Large intestine (tissue), 3 donors: ENCODE measurements around the gene BTD. TPM values are rescaled to one million over a fixed set of nuclear protein-coding genes. Genes with fewer than 3 reads are reported as not detected.

Source experiments
- DNase-seq, 2 donors: peaks; one replicate each; pipeline versions ENCODE4 v3.0.0 to v3.0.0-alpha.2; 2013
- H3K27ac ChIP-seq: one replicate; pipeline ENCODE4 v1.5.1; 2013; ENCODE audit warnings: low read length
- H3K27me3 ChIP-seq: 2 replicates; pipeline ENCODE4 v1.6.1; 2013; ENCODE audit warnings: low read length; ENCODE audit not compliant: control insufficient read depth, insufficient read depth
- H3K36me3 ChIP-seq: 2 replicates; pipeline ENCODE4 v1.6.1; 2013; ENCODE audit warnings: low read length; ENCODE audit not compliant: control insufficient read depth, insufficient read depth
- H3K4me1 ChIP-seq: one replicate; pipeline ENCODE4 v1.6.1; 2013; ENCODE audit warnings: low read length; ENCODE audit not compliant: control insufficient read depth, insufficient read depth
- H3K4me3 ChIP-seq: one replicate; pipeline ENCODE4 v1.5.1; 2013; ENCODE audit warnings: low read length
- H3K9me3 ChIP-seq: one replicate; pipeline ENCODE4 v1.6.1; 2013; ENCODE audit warnings: mild to moderate bottlenecking, low read depth, low read length, moderate library complexity; ENCODE audit not compliant: control insufficient read depth
- WGBS: methylation state at CpG from one replicate; pipeline ENCODE4 v1.1.5; 2013; ENCODE audit warnings: low lambda C conversion rate; ENCODE audit not compliant: insufficient coverage; 5-methylcytosine and 5-hydroxymethylcytosine counted together
- polyA plus RNA-seq: library from polyadenylated mRNA; unstranded; fragments of 120-200 nt; gene quantifications from one replicate; pipeline ENCODE4 v1.2.1, GENCODE V29; 2013

BTD gene
- polyA plus RNA-seq, 1 donor: 27.8 TPM

GRCh38 chr3:15647611-15648167 lies 46.1 kb downstream of the BTD start:
- Histone ChIP-seq H3K36me3 (peaks cover 10% of the 10 kb centered on the region), H3K4me1 (no peaks in the 10 kb centered on the region), H3K9me3 (no peaks in the 10 kb centered on the region), H3K27me3 (no peaks in the 10 kb centered on the region), H3K4me3 (no peak overlapping the region), H3K27ac (no peak overlapping the region)
- no peak for DNase-seq
- 100% methylated on average over 1 of the region's 4 CpGs for WGBS

- no CpG with 5 or more reads among the region's 3 CpGs for WGBS
- H3K9me3 ChIP-seq: no peaks in the 10 kb centered on the region
- peaks cover 8% of the 10 kb centered on the region for H3K36me3 ChIP-seq
- H3K27ac ChIP-seq: no peak overlapping the region
- no peaks in the 10 kb centered on the region for H3K4me1 ChIP-seq
- H3K27me3 ChIP-seq: no peaks in the 10 kb centered on the region
- no peak for DNase-seq
- no peak overlapping the region for H3K4me3 ChIP-seq
These were observed 47.8 kb downstream of the BTD start for GRCh38 chr3:15649341-15649740.

GRCh38 chr3:15649858-15650257 lies 48.3 kb downstream of the BTD start:
- Histone ChIP-seq H3K27ac (no peak overlapping the region), H3K36me3 (peaks cover 3% of the 10 kb centered on the region), H3K27me3 (no peaks in the 10 kb centered on the region), H3K4me1 (no peaks in the 10 kb centered on the region), H3K9me3 (no peaks in the 10 kb centered on the region), H3K4me3 (no peak overlapping the region)
- DNase-seq: no peak
- 73% methylated on average over 2 of the region's 5 CpGs for WGBS

GRCh38 chr3:15651396-15651795 lies 49.9 kb downstream of the BTD start:
- Histone ChIP-seq H3K4me1 (no peaks in the 10 kb centered on the region), H3K27me3 (no peaks in the 10 kb centered on the region), H3K27ac (no peak overlapping the region), H3K4me3 (no peak overlapping the region), H3K36me3 (no peaks in the 10 kb centered on the region), H3K9me3 (peaks cover 3% of the 10 kb centered on the region)
- WGBS: no CpG with 5 or more reads among the region's 8 CpGs
- no peak for DNase-seq

GRCh38 chr3:15653321-15653720 lies 51.8 kb downstream of the BTD start:
- Histone ChIP-seq H3K9me3 (peaks cover 3% of the 10 kb centered on the region), H3K27me3 (no peaks in the 10 kb centered on the region), H3K4me3 (no peak overlapping the region), H3K27ac (no peak overlapping the region), H3K4me1 (no peaks in the 10 kb centered on the region), H3K36me3 (no peaks in the 10 kb centered on the region)
- no peak for DNase-seq
- no CpG with 5 or more reads among the region's 3 CpGs for WGBS

GRCh38 chr3:15654127-15654526 lies 52.6 kb downstream of the BTD start:
- no peak for DNase-seq
- no peak overlapping the region for H3K4me3 ChIP-seq
- no peaks in the 10 kb centered on the region for H3K27me3 ChIP-seq
- no peak overlapping the region for H3K27ac ChIP-seq
- H3K9me3 ChIP-seq: peaks cover 3% of the 10 kb centered on the region
- H3K36me3 ChIP-seq: no peaks in the 10 kb centered on the region
- no peaks in the 10 kb centered on the region for H3K4me1 ChIP-seq

- Histone ChIP-seq H3K9me3 (peaks cover 3% of the 10 kb centered on the region), H3K4me1 (no peaks in the 10 kb centered on the region), H3K27me3 (no peaks in the 10 kb centered on the region), H3K36me3 (no peaks in the 10 kb centered on the region), H3K27ac (no peak overlapping the region), H3K4me3 (no peak overlapping the region)
- DNase-seq: no peak
- WGBS: 83% methylated on average over 2 of the region's 9 CpGs
These were observed 53.3 kb downstream of the BTD start for GRCh38 chr3:15654891-15655290.

- Histone ChIP-seq H3K4me1 (no peaks in the 10 kb centered on the region), H3K36me3 (no peaks in the 10 kb centered on the region), H3K4me3 (no peak overlapping the region), H3K27me3 (no peaks in the 10 kb centered on the region), H3K27ac (no peak overlapping the region), H3K9me3 (peaks cover 3% of the 10 kb centered on the region)
- no peak for DNase-seq
- 100% methylated on average over 1 of the region's 5 CpGs for WGBS
These were observed 54.8 kb downstream of the BTD start for GRCh38 chr3:15656342-15656741.

- DNase-seq: no peak
- Histone ChIP-seq H3K27me3 (no peaks in the 10 kb centered on the region), H3K27ac (no peak overlapping the region)
These were observed 55.5 kb downstream of the BTD start for GRCh38 chr3:15657016-15657415.

GRCh38 chr3:15659254-15659975 lies 57.9 kb downstream of the BTD start:
- H3K36me3 ChIP-seq: no peaks in the 10 kb centered on the region
- peaks cover 3% of the 10 kb centered on the region for H3K9me3 ChIP-seq
- no peak overlapping the region for H3K27ac ChIP-seq
- no peak overlapping the region for H3K4me3 ChIP-seq
- no peaks in the 10 kb centered on the region for H3K27me3 ChIP-seq
- H3K4me1 ChIP-seq: no peaks in the 10 kb centered on the region
- 92% methylated on average over 3 of the region's 5 CpGs for WGBS
- no peak for DNase-seq

More at GRCh38 chr3:15657016-15657415, 55.5 kb downstream of the BTD start:
- Histone ChIP-seq H3K4me3 (no peak overlapping the region), H3K36me3 (no peaks in the 10 kb centered on the region), H3K4me1 (no peaks in the 10 kb centered on the region), H3K9me3 (peaks cover 3% of the 10 kb centered on the region)
